Measurements from ENCODE around the gene KLHL25. TPM values are rescaled to one million over a fixed set of nuclear protein-coding genes. Genes with fewer than 3 reads are reported as not detected.

Gene KLHL25
- total RNA-seq (10 to 100 TPM in 1 of 2 donors, 1 to 10 TPM in 1; 2.3 to 34.2 TPM), polyA plus RNA-seq (10 to 100 TPM in 1 of 2 donors, 1 to 10 TPM in 1; 3.8 to 19.0 TPM)

DNA sequence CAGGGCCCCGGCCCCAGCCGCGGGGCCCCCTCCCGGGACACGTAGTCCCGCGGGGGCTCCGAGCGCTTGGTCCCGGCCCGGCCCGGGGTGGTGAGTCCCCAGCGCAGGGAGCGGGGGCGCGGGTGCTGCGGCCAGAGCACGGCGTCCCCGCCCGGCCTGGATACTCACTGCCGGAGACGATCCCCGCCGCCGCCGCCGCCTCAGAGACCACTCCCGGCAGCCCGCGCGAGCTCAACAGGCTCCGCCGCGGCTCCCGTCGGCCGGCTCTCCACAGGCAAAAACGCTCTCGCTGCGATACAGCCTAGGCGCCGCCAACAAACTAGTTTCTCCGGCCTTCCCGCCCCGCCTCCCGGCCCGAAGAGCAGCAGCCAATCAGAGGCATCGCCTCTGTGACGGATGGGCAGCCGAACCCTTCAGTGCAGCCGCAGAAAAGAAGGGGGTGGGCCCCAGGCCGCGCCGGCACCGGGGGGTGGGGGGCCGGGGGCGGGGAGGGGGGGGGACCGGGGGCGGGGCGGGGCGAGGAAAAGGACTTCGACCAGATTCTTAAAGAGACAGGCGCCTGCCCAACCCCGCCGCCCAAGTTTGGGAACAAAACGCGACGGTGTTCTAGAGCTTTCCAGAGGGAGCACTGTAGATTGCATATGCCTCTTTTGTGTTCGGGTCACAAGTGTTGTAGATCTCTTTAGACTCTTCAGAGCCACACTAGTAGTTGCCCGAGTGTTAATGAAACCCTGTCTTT is at the start of gene KLHL25:
Gene KLHL25 (minus strand): TSS at position 328 of the 739 bp plus-strand sequence. CDS start 25,115 bp downstream, outside the sequence.
- Histone ChIP-seq H3K27me3 (ENCODE audit: control insufficient read depth in 4 of 4, insufficient read depth in 4 of 4, low read length in 3 of 4) (no peaks in the 10 kb centered on the region), H3K9me3 (ENCODE audit: control insufficient read depth in 4 of 4, low read length in 3 of 4) (no peaks in the 10 kb centered on the region), H3K36me3 (ENCODE audit: control insufficient read depth in 4 of 4, insufficient read depth in 3 of 4, low read depth in 1 of 4, low read length in 3 of 4) (no peaks in the 10 kb centered on the region), H3K27ac (ENCODE audit: low read depth in 1 of 2, low read length in 2 of 2) (peak within 1 kb of the TSS; percentile 85 to 94), H3K4me1 (ENCODE audit: control insufficient read depth in 4 of 4, insufficient read depth in 4 of 4, low read length in 3 of 4) (peaks cover 9 to 19% (median 12%) of the 10 kb centered on the region in 4 donors), H3K9ac (ENCODE audit: low read depth in 1 of 2, low read length in 2 of 2) (peak within 1 kb of the TSS; percentile 64 to 77), H3K4me3 (ENCODE audit: low read depth in 1 of 3, low read length in 3 of 3) (peak within 1 kb of the TSS; percentile 73 to 92 (median 85))
- under 1% methylated on average over 70 of the region's 71 CpGs for WGBS
- TF ChIP-seq RXRA (IDR thresholded peaks at IDR 0.05) (no peak), JUND (IDR thresholded peaks at IDR 0.05) (no peak), YY1 (IDR thresholded peaks at IDR 0.05) (peak; percentile 77), FOXA2 (IDR thresholded peaks at IDR 0.05) (no peak), FOXA1 (IDR thresholded peaks at IDR 0.05) (no peak), EGR1 (IDR thresholded peaks at IDR 0.05; ENCODE audit: low read depth in 2 of 2) (no peak), MAX (IDR thresholded peaks at IDR 0.05) (peak; percentile 32), ZBTB33 (IDR thresholded peaks at IDR 0.05) (no peak), HNF4G (IDR thresholded peaks at IDR 0.05) (no peak), RAD21 (IDR thresholded peaks at IDR 0.05) (peak in 1 of 2 donors; percentile 33), HNF4A (conservative IDR thresholded peaks at IDR 0.05) (peak in 1 of 2 donors; percentile 26), SP1 (IDR thresholded peaks at IDR 0.05) (peak; percentile 57), GABPA (IDR thresholded peaks at IDR 0.05 in 1 of 2, conservative IDR thresholded peaks at IDR 0.05 in 1 of 2) (no peak), NR2F2 (IDR thresholded peaks at IDR 0.05) (no peak), TAF1 (conservative IDR thresholded peaks at IDR 0.05) (no peak)
- TF ChIP-seq, protein P1, sequence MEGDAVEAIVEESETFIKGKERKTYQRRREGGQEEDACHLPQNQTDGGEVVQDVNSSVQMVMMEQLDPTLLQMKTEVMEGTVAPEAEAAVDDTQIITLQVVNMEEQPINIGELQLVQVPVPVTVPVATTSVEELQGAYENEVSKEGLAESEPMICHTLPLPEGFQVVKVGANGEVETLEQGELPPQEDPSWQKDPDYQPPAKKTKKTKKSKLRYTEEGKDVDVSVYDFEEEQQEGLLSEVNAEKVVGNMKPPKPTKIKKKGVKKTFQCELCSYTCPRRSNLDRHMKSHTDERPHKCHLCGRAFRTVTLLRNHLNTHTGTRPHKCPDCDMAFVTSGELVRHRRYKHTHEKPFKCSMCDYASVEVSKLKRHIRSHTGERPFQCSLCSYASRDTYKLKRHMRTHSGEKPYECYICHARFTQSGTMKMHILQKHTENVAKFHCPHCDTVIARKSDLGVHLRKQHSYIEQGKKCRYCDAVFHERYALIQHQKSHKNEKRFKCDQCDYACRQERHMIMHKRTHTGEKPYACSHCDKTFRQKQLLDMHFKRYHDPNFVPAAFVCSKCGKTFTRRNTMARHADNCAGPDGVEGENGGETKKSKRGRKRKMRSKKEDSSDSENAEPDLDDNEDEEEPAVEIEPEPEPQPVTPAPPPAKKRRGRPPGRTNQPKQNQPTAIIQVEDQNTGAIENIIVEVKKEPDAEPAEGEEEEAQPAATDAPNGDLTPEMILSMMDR (IDR thresholded peaks at IDR 0.05; ENCODE audit: low read depth, low read length, missing input control), result no peak
- TF ChIP-seq, protein P2, sequence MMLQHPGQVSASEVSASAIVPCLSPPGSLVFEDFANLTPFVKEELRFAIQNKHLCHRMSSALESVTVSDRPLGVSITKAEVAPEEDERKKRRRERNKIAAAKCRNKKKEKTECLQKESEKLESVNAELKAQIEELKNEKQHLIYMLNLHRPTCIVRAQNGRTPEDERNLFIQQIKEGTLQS (IDR thresholded peaks at IDR 0.05), result no peak
- TF ChIP-seq, protein P3, sequence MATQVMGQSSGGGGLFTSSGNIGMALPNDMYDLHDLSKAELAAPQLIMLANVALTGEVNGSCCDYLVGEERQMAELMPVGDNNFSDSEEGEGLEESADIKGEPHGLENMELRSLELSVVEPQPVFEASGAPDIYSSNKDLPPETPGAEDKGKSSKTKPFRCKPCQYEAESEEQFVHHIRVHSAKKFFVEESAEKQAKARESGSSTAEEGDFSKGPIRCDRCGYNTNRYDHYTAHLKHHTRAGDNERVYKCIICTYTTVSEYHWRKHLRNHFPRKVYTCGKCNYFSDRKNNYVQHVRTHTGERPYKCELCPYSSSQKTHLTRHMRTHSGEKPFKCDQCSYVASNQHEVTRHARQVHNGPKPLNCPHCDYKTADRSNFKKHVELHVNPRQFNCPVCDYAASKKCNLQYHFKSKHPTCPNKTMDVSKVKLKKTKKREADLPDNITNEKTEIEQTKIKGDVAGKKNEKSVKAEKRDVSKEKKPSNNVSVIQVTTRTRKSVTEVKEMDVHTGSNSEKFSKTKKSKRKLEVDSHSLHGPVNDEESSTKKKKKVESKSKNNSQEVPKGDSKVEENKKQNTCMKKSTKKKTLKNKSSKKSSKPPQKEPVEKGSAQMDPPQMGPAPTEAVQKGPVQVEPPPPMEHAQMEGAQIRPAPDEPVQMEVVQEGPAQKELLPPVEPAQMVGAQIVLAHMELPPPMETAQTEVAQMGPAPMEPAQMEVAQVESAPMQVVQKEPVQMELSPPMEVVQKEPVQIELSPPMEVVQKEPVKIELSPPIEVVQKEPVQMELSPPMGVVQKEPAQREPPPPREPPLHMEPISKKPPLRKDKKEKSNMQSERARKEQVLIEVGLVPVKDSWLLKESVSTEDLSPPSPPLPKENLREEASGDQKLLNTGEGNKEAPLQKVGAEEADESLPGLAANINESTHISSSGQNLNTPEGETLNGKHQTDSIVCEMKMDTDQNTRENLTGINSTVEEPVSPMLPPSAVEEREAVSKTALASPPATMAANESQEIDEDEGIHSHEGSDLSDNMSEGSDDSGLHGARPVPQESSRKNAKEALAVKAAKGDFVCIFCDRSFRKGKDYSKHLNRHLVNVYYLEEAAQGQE (IDR thresholded peaks at IDR 0.05), result peak; percentile 67
- peak; percentile 86 for DNase-seq (ENCODE audit: low spot score)
